Endodermal cell (in vitro differentiated cells): Measurements from ENCODE around the gene NDRG3. TPM values are rescaled to one million over a fixed set of nuclear protein-coding genes. Genes with fewer than 3 reads are reported as not detected.
A peak's percentile ranks its signal among the peaks of the same experiment; 100 is the strongest.

Source experiments
- DNase-seq: peaks from one replicate; pipeline ENCODE4 v3.0.0-alpha.2; 2017
- H3K27ac ChIP-seq: 2 replicates; pipeline ENCODE4 v1.5.1; 2013; ENCODE audit warnings: mild to moderate bottlenecking, low read depth, low read length, moderate library complexity
- H3K27me3 ChIP-seq: 2 replicates; pipeline ENCODE4 v1.6.1; 2013; ENCODE audit warnings: mild to moderate bottlenecking, low read length, moderate library complexity; ENCODE audit not compliant: insufficient read depth, control insufficient read depth, poor library complexity, severe bottlenecking
- H3K36me3 ChIP-seq: 2 replicates; pipeline ENCODE4 v1.7.0; 2013; ENCODE audit warnings: mild to moderate bottlenecking, low read length, moderate library complexity; ENCODE audit not compliant: control insufficient read depth, insufficient read depth
- H3K4me1 ChIP-seq: one replicate; pipeline ENCODE4 v1.7.0; 2013; ENCODE audit warnings: low read length; ENCODE audit not compliant: control insufficient read depth, insufficient read depth
- H3K4me3 ChIP-seq: 2 replicates; pipeline ENCODE4 v1.5.1; 2013; ENCODE audit warnings: mild to moderate bottlenecking, low read length, moderate library complexity
- H3K9ac ChIP-seq: 2 replicates; pipeline ENCODE4 v1.6.1; 2013; ENCODE audit warnings: mild to moderate bottlenecking, low read length, moderate library complexity; ENCODE audit not compliant: poor library complexity, severe bottlenecking; ENCODE audit errors: extremely low read depth
- H3K9me3 ChIP-seq: 2 replicates; pipeline ENCODE4 v1.6.1; 2013; ENCODE audit warnings: mild to moderate bottlenecking, low read length, moderate library complexity; ENCODE audit not compliant: control insufficient read depth
- H3K27ac Mint-ChIP-seq: 2 replicates; pipeline ENCODE4 v1.8.0; 2020; ENCODE audit warnings: mixed read lengths
- H3K27me3 Mint-ChIP-seq: 2 replicates; pipeline ENCODE4 v1.8.0; 2021; ENCODE audit warnings: mild to moderate bottlenecking, mixed read lengths; ENCODE audit not compliant: insufficient read depth
- H3K36me3 Mint-ChIP-seq: 2 replicates; pipeline ENCODE4 v1.8.0; 2020; ENCODE audit warnings: low read depth, mixed read lengths
- H3K4me1 Mint-ChIP-seq: 2 replicates; pipeline ENCODE4 v1.8.0; 2020; ENCODE audit warnings: mixed read lengths
- H3K4me3 Mint-ChIP-seq: 2 replicates; pipeline ENCODE4 v1.8.0; 2020; ENCODE audit warnings: mild to moderate bottlenecking, moderate library complexity, mixed read lengths
- H3K9me3 Mint-ChIP-seq: 2 replicates; pipeline ENCODE4 v1.8.0; 2020; ENCODE audit warnings: mild to moderate bottlenecking, mixed read lengths
- WGBS, 2 experiments: methylation state at CpG; one replicate each; pipeline versions ENCODE4 v1.1.5 to v1.1.7; 2013; ENCODE audit warnings: missing lambda C conversion rate in 2 of 2, mixed read lengths in 1 of 2; ENCODE audit not compliant: insufficient coverage in 1 of 2, insufficient read length in 1 of 2; 5-methylcytosine and 5-hydroxymethylcytosine counted together
- total RNA-seq, 2 donors: library from RNA; stranded (reverse); fragmentation: NEBNext Ultra II Directional in 1 of 2; extraction: Animal tissue kit (Norgen Biotek cat#: 25700) in 1 of 2; gene quantifications; 2 replicates in 1 of 2; 3 replicates in 1 of 2; pipeline ENCODE4 v1.2.1, GENCODE V29; 2021
- TF ChIP-seq, protein P1 (sequence below): fragments of 200-600 bp; sonication (generic); conservative IDR thresholded peaks from 2 replicates; pipeline ENCODE4 v1.5.0; 2021; ENCODE audit warnings: antibody characterized with exemption, mild to moderate bottlenecking

The NDRG3 gene
- total RNA-seq, 2 donors from 2014 or later: 24.6 to 26.1 TPM

- TF ChIP-seq, protein P1, sequence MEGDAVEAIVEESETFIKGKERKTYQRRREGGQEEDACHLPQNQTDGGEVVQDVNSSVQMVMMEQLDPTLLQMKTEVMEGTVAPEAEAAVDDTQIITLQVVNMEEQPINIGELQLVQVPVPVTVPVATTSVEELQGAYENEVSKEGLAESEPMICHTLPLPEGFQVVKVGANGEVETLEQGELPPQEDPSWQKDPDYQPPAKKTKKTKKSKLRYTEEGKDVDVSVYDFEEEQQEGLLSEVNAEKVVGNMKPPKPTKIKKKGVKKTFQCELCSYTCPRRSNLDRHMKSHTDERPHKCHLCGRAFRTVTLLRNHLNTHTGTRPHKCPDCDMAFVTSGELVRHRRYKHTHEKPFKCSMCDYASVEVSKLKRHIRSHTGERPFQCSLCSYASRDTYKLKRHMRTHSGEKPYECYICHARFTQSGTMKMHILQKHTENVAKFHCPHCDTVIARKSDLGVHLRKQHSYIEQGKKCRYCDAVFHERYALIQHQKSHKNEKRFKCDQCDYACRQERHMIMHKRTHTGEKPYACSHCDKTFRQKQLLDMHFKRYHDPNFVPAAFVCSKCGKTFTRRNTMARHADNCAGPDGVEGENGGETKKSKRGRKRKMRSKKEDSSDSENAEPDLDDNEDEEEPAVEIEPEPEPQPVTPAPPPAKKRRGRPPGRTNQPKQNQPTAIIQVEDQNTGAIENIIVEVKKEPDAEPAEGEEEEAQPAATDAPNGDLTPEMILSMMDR: no peak
- Histone ChIP-seq H3K4me3 (no peak overlapping the region), H3K27ac (no peak overlapping the region), H3K27me3 (no peaks in the 10 kb centered on the region), H3K36me3 (peaks cover 21% of the 10 kb centered on the region), H3K4me1 (no peaks in the 10 kb centered on the region), H3K9ac (no peak overlapping the region), H3K9me3 (no peaks in the 10 kb centered on the region)
- WGBS, 2 experiments: 95 to 96% methylated on average over 7 of the region's 7 CpGs
- Mint-ChIP-seq H3K36me3 (peaks cover 14% of the 10 kb centered on the region), H3K27me3 (no peaks in the 10 kb centered on the region), H3K9me3 (no peaks in the 10 kb centered on the region), H3K27ac (no peak overlapping the region), H3K4me1 (peaks cover 5% of the 10 kb centered on the region), H3K4me3 (no peak overlapping the region)
- no peak for DNase-seq
Observed at GRCh38 chr20:36770680-36771079, 24.8 kb upstream of the NDRG3 start.

GRCh38 chr20:36768768-36769430 lies 23.0 kb upstream of the NDRG3 start:
- H3K36me3 ChIP-seq: peaks cover 30% of the 10 kb centered on the region
- Mint-ChIP-seq H3K27me3 (no peaks in the 10 kb centered on the region), H3K9me3 (no peaks in the 10 kb centered on the region), H3K4me1 (peaks cover 5% of the 10 kb centered on the region), H3K36me3 (peaks cover 20% of the 10 kb centered on the region), H3K4me3 (no peak overlapping the region), H3K27ac (no peak overlapping the region)
- H3K9ac ChIP-seq: no peak overlapping the region
- TF ChIP-seq, protein P1: no peak
- H3K27ac ChIP-seq: no peak overlapping the region
- WGBS, 2 experiments: 93 to 94% methylated on average over 2 to 3 of the region's 5 CpGs
- no peaks in the 10 kb centered on the region for H3K27me3 ChIP-seq
- no peaks in the 10 kb centered on the region for H3K9me3 ChIP-seq
- no peaks in the 10 kb centered on the region for H3K4me1 ChIP-seq
- no peak overlapping the region for H3K4me3 ChIP-seq
- DNase-seq: no peak

- H3K36me3 ChIP-seq: peaks cover 38% of the 10 kb centered on the region
- WGBS, 2 experiments: 89 to 95% methylated on average over 3 of the region's 4 CpGs
- Mint-ChIP-seq H3K27ac (peak overlapping the region; percentile 68), H3K4me1 (no peaks in the 10 kb centered on the region), H3K36me3 (peaks cover 40% of the 10 kb centered on the region), H3K4me3 (no peak overlapping the region), H3K27me3 (no peaks in the 10 kb centered on the region), H3K9me3 (no peaks in the 10 kb centered on the region)
- H3K27me3 ChIP-seq: no peaks in the 10 kb centered on the region
- no peaks in the 10 kb centered on the region for H3K9me3 ChIP-seq
- H3K9ac ChIP-seq: no peak overlapping the region
- H3K4me3 ChIP-seq: no peak overlapping the region
- H3K27ac ChIP-seq: no peak overlapping the region
- TF ChIP-seq, protein P1: no peak
- no peak for DNase-seq
- H3K4me1 ChIP-seq: no peaks in the 10 kb centered on the region
Observed at GRCh38 chr20:36761125-36761524, 15.2 kb upstream of the NDRG3 start.
